ENCODE results near the gene LGI4.
"Not testable (repeated sequence)": the region's sequence is repeated elsewhere in the genome, so short reads cannot be mapped to it uniquely, and the experiment has no call there.

The LGI4 gene

GRCh38 chr19:35105411-35106290, 29.2 kb downstream of the LGI4 start:
- no peaks in the 10 kb centered on the region for H3K9me3 ChIP-seq (ENCODE audit: control insufficient read depth, insufficient read depth, low read length)
- H3K36me3 ChIP-seq (ENCODE audit: control insufficient read depth, insufficient read depth, low read length): no peaks in the 10 kb centered on the region
- no peak overlapping the region for H3K9ac ChIP-seq (ENCODE audit: low read depth, low read length)
- peaks cover 1% of the 10 kb centered on the region for H3K4me1 ChIP-seq (ENCODE audit: control insufficient read depth, insufficient read depth, low read length)
- no peak overlapping the region for H3K4me3 ChIP-seq (ENCODE audit: low read depth, low read length)
- H3K27me3 ChIP-seq (ENCODE audit: control insufficient read depth, insufficient read depth, low read length): no peaks in the 10 kb centered on the region

GRCh38 chr19:35105047-35105410, 29.8 kb downstream of the LGI4 start:
- Histone ChIP-seq H3K36me3 (ENCODE audit: control insufficient read depth, insufficient read depth, low read length) (no peaks in the 10 kb centered on the region), H3K9ac (ENCODE audit: low read depth, low read length) (no peak overlapping the region), H3K4me3 (ENCODE audit: low read depth, low read length) (no peak overlapping the region), H3K27me3 (ENCODE audit: control insufficient read depth, insufficient read depth, low read length) (no peaks in the 10 kb centered on the region), H3K4me1 (ENCODE audit: control insufficient read depth, insufficient read depth, low read length) (no peaks in the 10 kb centered on the region), H3K9me3 (ENCODE audit: control insufficient read depth, insufficient read depth, low read length) (no peaks in the 10 kb centered on the region)

DNA sequence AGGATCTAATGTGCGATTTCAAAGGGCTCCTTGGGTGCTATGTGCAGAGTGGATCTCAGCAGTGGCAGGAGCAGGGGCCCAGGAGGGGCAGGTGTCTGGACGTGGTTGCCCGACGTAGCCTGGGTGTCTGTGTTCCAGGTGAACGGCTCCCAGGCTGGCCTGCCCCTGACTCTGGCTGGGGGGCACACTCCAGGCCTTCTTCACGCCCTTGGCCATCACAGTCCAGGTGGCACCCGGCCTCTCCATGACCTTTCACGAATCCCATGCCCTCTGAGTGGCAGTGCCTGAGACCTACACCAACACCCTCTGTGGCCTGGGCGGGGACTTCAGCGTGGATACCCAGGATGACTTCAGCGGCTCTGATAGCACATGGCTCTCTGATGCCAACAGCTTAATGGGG, 30.5 kb downstream of the LGI4 start:
- Histone ChIP-seq H3K9me3 (ENCODE audit: control insufficient read depth, insufficient read depth, low read length) (no peaks in the 10 kb centered on the region), H3K4me3 (ENCODE audit: low read depth, low read length) (no peak overlapping the region), H3K9ac (ENCODE audit: low read depth, low read length) (no peak overlapping the region), H3K36me3 (ENCODE audit: control insufficient read depth, insufficient read depth, low read length) (no peaks in the 10 kb centered on the region), H3K4me1 (ENCODE audit: control insufficient read depth, insufficient read depth, low read length) (no peaks in the 10 kb centered on the region), H3K27me3 (ENCODE audit: control insufficient read depth, insufficient read depth, low read length) (no peaks in the 10 kb centered on the region)

DNA sequence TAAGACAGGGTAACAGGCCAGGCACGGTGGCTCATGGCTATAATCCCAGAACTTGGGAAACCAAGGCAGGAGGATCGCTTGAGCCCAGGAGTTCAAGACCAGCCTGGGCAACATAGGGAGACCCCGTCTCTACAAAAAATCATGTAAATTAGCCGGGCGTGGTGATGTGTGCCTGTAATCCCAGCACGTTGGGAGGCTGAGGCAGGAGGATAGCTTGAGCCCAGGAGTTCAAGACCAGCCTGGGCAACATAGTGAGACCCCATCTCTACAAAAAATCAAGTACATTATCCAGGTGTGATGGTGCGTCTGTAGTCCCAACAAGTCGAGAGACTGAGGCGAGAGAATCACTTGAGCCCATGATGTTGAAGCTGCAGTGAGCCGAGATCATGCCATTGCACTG, 31.2 kb downstream of the LGI4 start:
- not testable (repeated sequence) for H3K9me3 ChIP-seq (ENCODE audit: control insufficient read depth, insufficient read depth, low read length); H3K27me3 ChIP-seq (ENCODE audit: control insufficient read depth, insufficient read depth, low read length); H3K9ac ChIP-seq (ENCODE audit: low read depth, low read length); H3K4me3 ChIP-seq (ENCODE audit: low read depth, low read length); H3K36me3 ChIP-seq (ENCODE audit: control insufficient read depth, insufficient read depth, low read length); H3K4me1 ChIP-seq (ENCODE audit: control insufficient read depth, insufficient read depth, low read length)

DNA sequence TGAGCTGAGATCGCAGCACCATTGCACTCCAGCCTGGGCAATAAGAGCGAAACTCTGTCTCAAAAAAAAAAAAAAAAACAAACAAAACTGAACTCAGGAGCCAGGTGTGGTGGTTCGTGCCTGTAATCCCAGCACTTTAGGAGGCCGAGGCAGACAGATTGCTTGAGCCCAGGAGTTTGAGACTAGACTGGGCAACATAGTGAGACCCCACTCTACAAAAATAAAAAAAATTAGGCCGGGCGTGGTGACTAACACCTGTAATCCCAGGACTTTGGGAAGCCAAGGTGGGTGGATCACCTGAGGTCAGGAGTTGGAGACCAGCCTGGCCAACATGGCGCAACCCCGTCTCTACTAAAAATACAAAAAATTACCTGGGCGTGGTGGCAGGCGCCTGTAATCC, 32.9 kb downstream of the LGI4 start:
- H3K4me1 ChIP-seq (ENCODE audit: control insufficient read depth, insufficient read depth, low read length); H3K9ac ChIP-seq (ENCODE audit: low read depth, low read length); H3K27me3 ChIP-seq (ENCODE audit: control insufficient read depth, insufficient read depth, low read length); H3K36me3 ChIP-seq (ENCODE audit: control insufficient read depth, insufficient read depth, low read length); H3K4me3 ChIP-seq (ENCODE audit: low read depth, low read length); H3K9me3 ChIP-seq (ENCODE audit: control insufficient read depth, insufficient read depth, low read length): not testable (repeated sequence)

- Histone ChIP-seq H3K36me3 (ENCODE audit: control insufficient read depth, insufficient read depth, low read length) (no peaks in the 10 kb centered on the region), H3K4me3 (ENCODE audit: low read depth, low read length) (no peak overlapping the region), H3K27me3 (ENCODE audit: control insufficient read depth, insufficient read depth, low read length) (no peaks in the 10 kb centered on the region), H3K9ac (ENCODE audit: low read depth, low read length) (no peak overlapping the region), H3K9me3 (ENCODE audit: control insufficient read depth, insufficient read depth, low read length) (no peaks in the 10 kb centered on the region), H3K4me1 (ENCODE audit: control insufficient read depth, insufficient read depth, low read length) (no peaks in the 10 kb centered on the region)
These were observed 34.0 kb downstream of the LGI4 start for GRCh38 chr19:35100588-35101533.

GRCh38 chr19:35099897-35100275, 35.0 kb downstream of the LGI4 start:
- Histone ChIP-seq H3K27me3 (ENCODE audit: control insufficient read depth, insufficient read depth, low read length) (no peaks in the 10 kb centered on the region), H3K9ac (ENCODE audit: low read depth, low read length) (no peak overlapping the region), H3K9me3 (ENCODE audit: control insufficient read depth, insufficient read depth, low read length) (no peaks in the 10 kb centered on the region), H3K36me3 (ENCODE audit: control insufficient read depth, insufficient read depth, low read length) (no peaks in the 10 kb centered on the region), H3K4me1 (ENCODE audit: control insufficient read depth, insufficient read depth, low read length) (no peaks in the 10 kb centered on the region), H3K4me3 (ENCODE audit: low read depth, low read length) (no peak overlapping the region)

DNA sequence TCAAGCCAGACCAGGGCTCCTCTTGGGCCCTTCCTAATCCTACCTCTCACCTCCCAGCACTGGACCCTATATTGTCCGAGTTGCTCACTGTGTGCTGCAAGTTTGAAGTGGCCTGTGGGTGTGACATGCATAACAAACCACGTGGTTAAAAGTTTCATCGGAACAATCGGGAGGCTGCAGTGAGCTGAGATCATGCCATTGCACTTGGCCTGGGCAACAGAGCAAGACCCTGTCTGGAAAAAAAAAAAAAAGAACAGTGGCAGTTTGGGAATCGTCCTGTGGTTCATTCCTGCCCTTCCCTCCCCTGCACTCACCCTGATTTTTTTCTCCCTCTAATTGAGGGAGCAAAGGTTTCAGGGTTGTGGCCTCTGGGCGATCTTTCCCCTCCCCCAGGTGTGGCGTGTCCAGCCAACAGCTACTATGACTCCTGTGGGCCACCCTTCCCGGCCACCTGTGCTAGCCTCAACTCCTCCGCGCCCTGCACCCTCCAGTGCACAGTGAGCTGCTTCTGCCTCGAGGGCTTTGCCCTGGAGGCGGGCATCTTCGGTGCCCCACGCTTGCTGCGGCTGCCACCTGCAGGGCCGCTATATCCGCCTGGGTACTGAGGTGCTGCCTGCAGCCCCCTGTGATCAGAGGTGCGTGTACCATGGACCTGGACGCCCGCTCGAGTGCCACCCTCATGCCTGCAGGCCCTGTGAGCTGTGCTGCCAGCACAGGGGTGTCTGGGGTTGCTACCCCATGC, 35.5 kb downstream of the LGI4 start:
- Histone ChIP-seq H3K9me3 (ENCODE audit: control insufficient read depth, insufficient read depth, low read length) (no peaks in the 10 kb centered on the region), H3K4me3 (ENCODE audit: low read depth, low read length) (no peak overlapping the region), H3K4me1 (ENCODE audit: control insufficient read depth, insufficient read depth, low read length) (no peaks in the 10 kb centered on the region), H3K36me3 (ENCODE audit: control insufficient read depth, insufficient read depth, low read length) (no peaks in the 10 kb centered on the region), H3K27me3 (ENCODE audit: control insufficient read depth, insufficient read depth, low read length) (no peaks in the 10 kb centered on the region), H3K9ac (ENCODE audit: low read depth, low read length) (no peak overlapping the region)

- H3K9me3 ChIP-seq (ENCODE audit: control insufficient read depth, insufficient read depth, low read length): no peaks in the 10 kb centered on the region
- no peaks in the 10 kb centered on the region for H3K27me3 ChIP-seq (ENCODE audit: control insufficient read depth, insufficient read depth, low read length)
- H3K9ac ChIP-seq (ENCODE audit: low read depth, low read length): no peak overlapping the region
- no peaks in the 10 kb centered on the region for H3K4me1 ChIP-seq (ENCODE audit: control insufficient read depth, insufficient read depth, low read length)
- no peaks in the 10 kb centered on the region for H3K36me3 ChIP-seq (ENCODE audit: control insufficient read depth, insufficient read depth, low read length)
- no peak overlapping the region for H3K4me3 ChIP-seq (ENCODE audit: low read depth, low read length)
These were observed 36.3 kb downstream of the LGI4 start for GRCh38 chr19:35098413-35099049.

GRCh38 chr19:35095667-35096368, 39.0 kb downstream of the LGI4 start:
- H3K36me3 ChIP-seq (ENCODE audit: control insufficient read depth, insufficient read depth, low read length): no peaks in the 10 kb centered on the region
- no peaks in the 10 kb centered on the region for H3K27me3 ChIP-seq (ENCODE audit: control insufficient read depth, insufficient read depth, low read length)
- no peaks in the 10 kb centered on the region for H3K9me3 ChIP-seq (ENCODE audit: control insufficient read depth, insufficient read depth, low read length)
- no peaks in the 10 kb centered on the region for H3K4me1 ChIP-seq (ENCODE audit: control insufficient read depth, insufficient read depth, low read length)
- no peak overlapping the region for H3K9ac ChIP-seq (ENCODE audit: low read depth, low read length)
- H3K4me3 ChIP-seq (ENCODE audit: low read depth, low read length): no peak overlapping the region

DNA sequence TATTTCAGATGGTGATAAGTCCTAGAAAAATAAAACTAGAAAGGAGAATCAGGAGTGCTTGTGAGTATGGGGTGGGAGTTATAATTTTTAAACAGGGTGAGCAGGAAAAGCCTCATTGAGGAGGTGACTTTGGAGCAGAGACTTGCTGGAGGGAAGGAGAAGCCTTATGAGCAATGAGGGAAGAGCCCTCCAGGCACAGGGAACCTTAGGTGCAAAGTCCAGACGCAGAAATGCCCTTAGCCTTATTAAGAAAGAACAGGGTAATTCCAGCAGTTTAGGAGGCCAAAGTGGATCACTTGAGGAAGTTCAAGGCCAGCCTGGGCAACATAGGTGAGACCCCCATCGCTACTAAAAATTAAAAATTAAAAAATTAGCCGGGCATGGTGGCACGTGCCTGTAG, 40.2 kb downstream of the LGI4 start:
- Histone ChIP-seq H3K36me3 (ENCODE audit: control insufficient read depth, insufficient read depth, low read length) (no peaks in the 10 kb centered on the region), H3K9ac (ENCODE audit: low read depth, low read length) (no peak overlapping the region), H3K27me3 (ENCODE audit: control insufficient read depth, insufficient read depth, low read length) (no peaks in the 10 kb centered on the region), H3K9me3 (ENCODE audit: control insufficient read depth, insufficient read depth, low read length) (no peaks in the 10 kb centered on the region), H3K4me1 (ENCODE audit: control insufficient read depth, insufficient read depth, low read length) (no peaks in the 10 kb centered on the region), H3K4me3 (ENCODE audit: low read depth, low read length) (no peak overlapping the region)

All from iPS-15b (cell line).